OCI-LY7 (cell line): ENCODE measurements around the gene RRAS. TPM values are rescaled to one million over a fixed set of nuclear protein-coding genes. Genes with fewer than 3 reads are reported as not detected.

Experiments
- BruUV-seq: library from RNA; stranded (reverse); fragments of 400-500 nt; replicated peaks from 2 replicates; lab custom pipeline; 2021; lab: Mats Ljungman, UMichigan
- CTCF ChIA-PET: fragments of 300-600 bp; sonication (Branson Sonifier 250); formaldehyde crosslinking; loops from one replicate; lab custom pipeline; 2022; ENCODE audit warnings: antibody characterized with exemption; ENCODE audit not compliant: unreplicated experiment; lab: Charles Lee
- POLR2A ChIA-PET: fragments of 300-600 bp; sonication (Branson Sonifier 250); formaldehyde crosslinking; loops from one replicate; lab custom pipeline; 2022; ENCODE audit warnings: antibody characterized with exemption; lab: Charles Lee
- DNase-seq: peaks from one replicate; pipeline ENCODE4 v3.0.0-alpha.2; 2015; ENCODE audit warnings: low spot score
- H2AFZ ChIP-seq: fragments of 200-600 bp; sonication (generic), shearing (Covaris generic); 2 replicates; pipeline ENCODE4 v1.6.1; 2014; ENCODE audit warnings: mild to moderate bottlenecking, antibody characterized with exemption, low read length, moderate library complexity
- H3K27ac ChIP-seq: fragments of 200-600 bp; sonication (generic); 2 replicates; pipeline ENCODE4 v1.5.1; 2014; ENCODE audit warnings: mixed run types, low read depth, mild to moderate bottlenecking, moderate library complexity, low read length, inconsistent platforms; ENCODE audit not compliant: poor library complexity, severe bottlenecking
- H3K36me3 ChIP-seq: fragments of 200-600 bp; sonication (generic); 2 replicates; pipeline ENCODE4 v1.6.1; 2014; ENCODE audit warnings: mild to moderate bottlenecking, antibody characterized with exemption, low read length, moderate library complexity, mixed read lengths; ENCODE audit not compliant: insufficient read depth
- H3K4me1 ChIP-seq: fragments of 200-600 bp; sonication (generic); 2 replicates; pipeline ENCODE4 v1.5.1; 2014; ENCODE audit warnings: mild to moderate bottlenecking, low read length; ENCODE audit not compliant: insufficient read depth, poor library complexity, severe bottlenecking
- H3K4me2 ChIP-seq: fragments of 200-600 bp; sonication (generic); 2 replicates; pipeline ENCODE4 v1.6.1; 2014; ENCODE audit warnings: mild to moderate bottlenecking, low read length
- H3K4me3 ChIP-seq: fragments of 200-600 bp; sonication (generic); 2 replicates; pipeline ENCODE4 v1.5.1; 2014; ENCODE audit warnings: mild to moderate bottlenecking, low read depth, low read length; ENCODE audit not compliant: poor library complexity, severe bottlenecking
- H3K79me2 ChIP-seq: fragments of 200-600 bp; sonication (generic); 2 replicates; pipeline ENCODE4 v1.6.1; 2016; ENCODE audit warnings: low read depth, mild to moderate bottlenecking, low read length, moderate library complexity, mixed read lengths; ENCODE audit not compliant: insufficient read depth
- H3K9me2 ChIP-seq: fragments of 200-600 bp; sonication (generic); 2 replicates; pipeline ENCODE4 v1.6.1; 2016; ENCODE audit warnings: mild to moderate bottlenecking, low read length, mixed read lengths; ENCODE audit not compliant: insufficient read depth
- H3K9me3 ChIP-seq: fragments of 200-600 bp; sonication (generic); 2 replicates; pipeline ENCODE4 v1.6.1; 2014; ENCODE audit warnings: mild to moderate bottlenecking, mixed run types, low read length, mixed read lengths
- H4K20me1 ChIP-seq: fragments of 200-600 bp; sonication (generic); 2 replicates; pipeline ENCODE4 v1.6.1; 2014; ENCODE audit warnings: mild to moderate bottlenecking, antibody characterized with exemption, low read length, moderate library complexity, mixed read lengths; ENCODE audit not compliant: insufficient read depth
- CTCF ChIP-seq: fragments of 200-600 bp; sonication (generic); conservative IDR thresholded peaks from 2 replicates; pipeline ENCODE4 v1.5.1; 2014; ENCODE audit warnings: mild to moderate bottlenecking, antibody characterized with exemption, low read length, moderate library complexity, mixed read lengths
- EZH2phosphoT487 ChIP-seq: fragments of 200-600 bp; sonication (generic); IDR thresholded peaks from 2 replicates; pipeline ENCODE4 v1.6.1; 2018; ENCODE audit warnings: low read depth, borderline replicate concordance, mild to moderate bottlenecking, mixed run types, antibody characterized with exemption, low read length, moderate library complexity, mixed read lengths
- intact Hi-C: fragments of 100-400 bp; cut with micrococcal nuclease; formaldehyde crosslinking; loops from one replicate; pipeline ENCODE4 v1.10.0; 2022; ENCODE audit not compliant: unreplicated experiment
- total RNA-seq, 2 experiments: library from RNA; depleted of rRNA in 1 of 2; stranded (reverse); fragments of >200 nt in 1 of 2; shearing (Covaris generic) in 1 of 2; gene quantifications; 2 replicates each; pipeline ENCODE4 v1.2.3, GENCODE V29; 2014 to 2022

Gene RRAS
- total RNA-seq, 2 experiments from 2014 or later: 4.7 to 5.5 TPM

DNA sequence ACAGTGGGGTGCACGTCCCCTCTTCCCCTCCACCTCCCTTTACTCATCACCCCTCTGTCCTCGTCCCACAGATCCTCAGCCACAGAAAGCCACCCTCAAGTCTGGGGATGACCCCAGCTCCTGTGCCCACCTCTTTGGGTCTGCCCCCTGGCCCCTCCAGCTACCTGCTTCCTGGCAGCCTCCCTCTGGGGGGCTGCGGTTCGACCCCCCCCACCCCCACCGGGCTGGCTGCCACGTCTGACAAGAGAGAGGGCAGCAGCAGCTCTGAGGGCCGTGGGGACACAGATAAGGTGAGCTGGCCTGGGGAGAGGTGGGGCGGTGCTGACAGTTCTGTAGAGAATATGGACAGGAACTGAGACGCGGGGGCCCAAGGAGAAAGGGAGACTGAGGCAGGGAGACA lies 14.6 kb upstream of the RRAS start:
- Histone ChIP-seq H3K27ac (no peak overlapping the region), H3K9me3 (no peaks in the 10 kb centered on the region), H3K79me2 (no peaks in the 10 kb centered on the region), H3K36me3 (peaks cover 87% of the 10 kb centered on the region), H4K20me1 (no peaks in the 10 kb centered on the region), H2AFZ (no peak overlapping the region), H3K4me2 (no peak overlapping the region), H3K4me3 (no peak overlapping the region), H3K9me2 (no peaks in the 10 kb centered on the region), H3K4me1 (no peaks in the 10 kb centered on the region)
- TF ChIP-seq CTCF (no peak), EZH2phosphoT487 (no peak)
- DNase-seq: no peak
- ChIA-PET POLR2A (interaction anchor here (1.9 kb wide), 1 partner anchor 13 kb away, joined by 5 read pairs; the partner anchor contains the start of gene SCAF1), CTCF (no interaction called here)
- BruUV-seq: no TSS peak
- intact Hi-C loops: no loop called here

DNA sequence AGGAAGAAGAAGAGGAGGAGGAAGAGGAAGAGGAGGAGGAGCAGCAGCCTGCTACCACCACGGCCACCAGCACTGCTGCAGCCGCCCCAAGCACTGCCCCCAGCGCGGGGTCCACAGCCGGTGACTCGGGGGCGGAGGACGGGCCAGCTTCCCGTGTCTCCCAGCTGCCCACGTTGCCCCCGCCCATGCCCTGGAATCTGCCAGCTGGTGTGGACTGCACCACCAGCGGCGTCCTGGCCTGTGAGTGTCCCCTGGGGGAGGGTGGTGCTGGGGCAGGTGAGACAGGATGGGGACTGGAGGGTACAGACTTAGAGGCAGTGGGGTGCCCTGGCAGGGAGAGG lies 13.5 kb upstream of the RRAS start:
- DNase-seq: no peak
- Histone ChIP-seq H3K4me2 (no peak overlapping the region), H3K36me3 (peaks cover 83% of the 10 kb centered on the region), H3K9me3 (no peaks in the 10 kb centered on the region), H3K79me2 (no peaks in the 10 kb centered on the region), H3K4me3 (no peak overlapping the region), H3K27ac (no peak overlapping the region), H4K20me1 (no peaks in the 10 kb centered on the region), H3K9me2 (no peaks in the 10 kb centered on the region), H3K4me1 (no peaks in the 10 kb centered on the region), H2AFZ (no peak overlapping the region)
- intact Hi-C loops: no loop called here
- ChIA-PET POLR2A (no interaction called here), CTCF (no interaction called here)
- no TSS peak for BruUV-seq
- TF ChIP-seq CTCF (no peak), EZH2phosphoT487 (no peak)

DNA sequence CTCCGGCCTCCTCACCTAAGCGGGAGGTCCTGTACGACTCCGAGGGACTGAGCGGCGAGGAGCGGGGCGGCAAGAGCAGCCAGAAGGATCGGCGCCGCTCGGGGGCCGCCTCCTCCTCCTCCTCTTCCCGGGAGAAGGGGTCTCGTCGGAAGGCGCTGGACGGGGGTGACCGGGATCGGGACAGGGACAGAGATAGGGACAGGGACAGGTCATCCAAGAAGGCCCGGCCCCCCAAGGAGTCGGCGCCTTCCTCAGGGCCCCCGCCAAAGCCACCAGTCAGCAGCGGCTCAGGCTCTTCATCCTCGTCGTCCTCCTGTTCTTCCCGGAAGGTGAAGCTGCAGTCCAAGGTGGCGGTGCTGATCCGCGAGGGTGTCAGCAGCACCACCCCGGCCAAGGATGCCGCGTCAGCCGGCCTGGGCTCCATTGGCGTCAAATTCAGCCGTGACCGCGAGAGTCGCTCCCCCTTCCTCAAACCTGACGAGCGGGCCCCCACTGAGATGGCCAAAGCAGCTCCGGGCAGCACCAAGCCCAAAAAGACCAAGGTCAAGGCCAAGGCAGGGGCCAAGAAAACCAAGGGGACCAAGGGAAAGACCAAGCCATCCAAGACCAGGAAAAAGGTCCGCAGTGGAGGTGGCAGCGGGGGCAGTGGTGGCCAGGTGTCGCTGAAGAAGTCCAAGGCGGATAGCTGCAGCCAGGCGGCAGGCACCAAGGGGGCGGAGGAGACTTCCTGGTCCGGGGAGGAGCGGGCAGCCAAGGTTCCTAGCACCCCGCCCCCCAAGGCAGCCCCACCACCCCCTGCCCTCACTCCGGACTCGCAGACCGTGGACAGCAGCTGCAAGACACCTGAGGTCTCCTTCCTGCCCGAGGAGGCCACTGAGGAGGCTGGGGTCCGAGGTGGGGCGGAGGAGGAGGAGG lies 12.9 kb upstream of the RRAS start:
- Histone ChIP-seq H3K27ac (no peak overlapping the region), H3K4me1 (no peaks in the 10 kb centered on the region), H3K4me2 (no peak overlapping the region), H3K79me2 (no peaks in the 10 kb centered on the region), H4K20me1 (no peaks in the 10 kb centered on the region), H3K9me2 (no peaks in the 10 kb centered on the region), H2AFZ (no peak overlapping the region), H3K36me3 (peaks cover 78% of the 10 kb centered on the region), H3K4me3 (no peak overlapping the region), H3K9me3 (no peaks in the 10 kb centered on the region)
- no peak for DNase-seq
- ChIA-PET CTCF (no interaction called here), POLR2A (no interaction called here)
- BruUV-seq: no TSS peak
- intact Hi-C loops: no loop called here
- TF ChIP-seq CTCF (no peak), EZH2phosphoT487 (no peak)
